SKM-1 (cell line): Measurements from ENCODE around the gene MOB3B.
A peak's percentile ranks its signal among the peaks of the same experiment; 100 is the strongest.
"Not testable (repeated sequence)": the region's sequence is repeated elsewhere in the genome, so short reads cannot be mapped to it uniquely, and the experiment has no call there.

Source experiments
- DNase-seq: peaks from one replicate; lab custom pipeline; 2025; ENCODE audit not compliant: unreplicated experiment; lab: John Stamatoyannopoulos, UW

MOB3B gene

DNA sequence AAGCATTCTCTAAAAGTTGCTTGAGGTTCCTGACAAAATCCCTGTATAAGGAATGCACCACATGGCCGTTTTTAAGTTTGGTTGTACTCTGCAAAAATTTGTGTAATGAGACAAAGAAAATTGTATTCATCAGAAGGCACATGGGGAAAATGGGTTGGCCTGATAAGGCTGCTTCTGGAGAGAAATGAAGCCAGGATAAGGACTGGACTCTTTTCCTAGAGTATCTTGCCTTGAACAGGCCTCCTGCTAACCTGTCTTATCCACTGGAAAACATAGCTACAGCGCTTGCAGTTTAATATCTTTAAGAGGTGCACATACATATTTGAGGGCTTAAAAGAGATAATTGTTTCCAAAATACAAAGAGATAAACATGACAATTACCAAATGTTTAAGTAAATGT lies 46.9 kb downstream of the MOB3B start:
- DNase-seq = no peak

DNA sequence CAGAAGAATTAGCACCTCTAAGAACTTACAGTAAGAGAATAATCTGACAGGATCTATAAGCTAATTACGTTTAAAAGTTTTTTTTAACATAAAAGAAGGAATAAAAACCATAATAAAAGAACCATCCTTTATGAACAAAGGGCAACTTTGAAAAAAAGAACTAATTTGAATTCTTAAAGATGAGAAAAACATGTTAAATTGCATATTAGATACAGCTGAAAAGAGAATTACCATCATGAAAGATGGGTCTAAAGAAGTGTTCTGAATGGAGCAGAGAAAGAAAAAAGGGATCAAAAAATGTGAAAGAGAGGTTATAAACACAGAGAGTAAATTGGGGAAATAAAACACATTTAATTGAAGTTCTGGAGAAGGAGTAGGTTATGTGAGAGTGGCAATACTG lies 51.3 kb downstream of the MOB3B start:
- no peak for DNase-seq

DNA sequence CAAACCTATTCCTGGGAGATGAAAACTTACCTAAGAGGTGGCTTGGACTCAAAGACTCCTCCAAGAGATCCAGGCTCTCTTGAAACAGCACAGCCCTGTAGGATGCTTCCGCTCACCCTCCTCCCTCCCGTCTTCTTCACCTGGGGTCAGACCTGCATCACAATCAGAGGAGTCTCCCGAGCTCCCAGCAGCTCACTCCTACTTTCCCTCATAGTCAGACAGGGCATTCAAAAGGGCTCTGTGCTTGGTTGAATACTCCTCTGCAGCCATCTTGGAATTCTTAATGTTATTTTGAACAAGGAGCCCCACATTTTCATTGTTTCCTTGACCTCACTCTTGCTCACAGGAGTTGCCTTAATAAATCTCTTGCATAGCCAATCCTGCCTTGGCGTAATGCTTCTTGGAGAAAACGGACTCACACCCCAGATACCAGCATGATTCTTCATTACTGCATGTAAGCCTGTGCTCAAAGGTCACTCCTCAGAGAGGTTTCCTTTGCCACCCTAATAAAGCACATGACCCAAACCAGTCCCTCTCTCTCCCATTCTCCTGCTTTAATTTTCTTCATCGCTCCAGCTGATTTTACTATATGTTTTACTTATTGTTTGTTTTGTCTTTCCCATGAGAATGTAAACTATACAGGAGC lies 52.6 kb downstream of the MOB3B start:
- DNase-seq = no peak

DNA sequence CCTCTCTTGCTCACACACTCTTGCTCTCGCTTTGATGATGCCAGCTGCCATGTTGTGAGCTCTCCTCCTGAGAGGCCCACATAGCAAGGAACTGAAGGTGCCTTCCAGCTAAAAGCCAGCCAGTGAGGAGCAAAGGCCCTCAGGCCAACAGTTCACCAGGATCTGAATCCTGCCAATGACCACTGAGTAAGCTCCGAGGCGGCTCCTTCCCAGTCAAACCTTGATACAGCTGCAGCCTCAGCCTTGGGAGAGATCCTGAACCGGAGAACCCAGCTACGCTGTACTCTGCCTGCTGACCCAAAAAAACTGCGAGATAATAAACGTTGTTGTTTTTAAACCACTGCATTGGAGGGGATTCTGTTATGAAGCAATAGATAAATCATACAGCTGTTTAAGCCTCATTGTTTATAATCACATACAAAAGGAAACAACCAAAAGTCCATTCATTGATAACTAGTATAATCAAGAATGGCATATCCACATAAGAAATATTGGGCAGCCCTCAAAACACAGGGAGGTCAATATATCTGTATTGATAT lies 54.5 kb downstream of the MOB3B start:
- DNase-seq = no peak

DNA sequence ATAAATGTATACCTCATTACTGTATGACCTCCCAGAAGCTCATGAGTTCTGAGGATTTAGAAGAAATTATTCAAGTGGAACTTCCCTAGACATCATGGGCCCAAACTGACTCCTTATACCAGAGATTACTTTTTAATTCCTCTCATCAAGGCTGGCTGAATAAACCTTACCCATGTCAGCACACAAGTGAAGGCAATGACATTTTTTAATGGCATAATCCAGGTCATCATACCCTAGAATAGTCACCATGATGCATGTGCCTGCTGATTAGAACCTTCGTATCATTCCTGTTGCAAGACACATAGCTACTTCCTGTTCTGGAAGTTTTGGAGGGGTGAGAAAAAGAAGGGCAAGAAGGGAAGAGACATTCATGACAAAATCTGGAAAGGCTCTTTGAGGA lies 55.3 kb downstream of the MOB3B start:
- no peak for DNase-seq

DNA sequence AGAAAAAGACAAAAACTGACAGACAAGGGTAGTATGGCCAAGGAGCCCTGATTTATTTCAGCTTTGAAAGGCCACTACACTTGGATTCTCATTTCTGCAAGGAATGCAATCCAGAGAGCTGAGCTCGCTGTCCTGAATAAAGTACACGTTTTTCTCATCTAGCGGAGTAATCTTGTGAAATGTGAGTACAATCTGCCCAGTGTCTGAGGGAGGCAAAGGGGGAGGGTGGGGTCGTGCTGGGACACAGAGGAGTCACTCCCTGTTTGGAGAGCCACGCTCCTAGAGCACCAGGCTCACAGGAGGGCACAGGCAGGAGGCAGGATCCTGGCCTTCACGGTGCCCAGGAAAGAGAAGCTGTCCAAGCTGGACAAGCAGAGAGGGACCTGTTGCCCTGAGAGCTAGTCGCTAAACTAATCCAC lies 56.5 kb downstream of the MOB3B start:
- DNase-seq = no peak

DNA sequence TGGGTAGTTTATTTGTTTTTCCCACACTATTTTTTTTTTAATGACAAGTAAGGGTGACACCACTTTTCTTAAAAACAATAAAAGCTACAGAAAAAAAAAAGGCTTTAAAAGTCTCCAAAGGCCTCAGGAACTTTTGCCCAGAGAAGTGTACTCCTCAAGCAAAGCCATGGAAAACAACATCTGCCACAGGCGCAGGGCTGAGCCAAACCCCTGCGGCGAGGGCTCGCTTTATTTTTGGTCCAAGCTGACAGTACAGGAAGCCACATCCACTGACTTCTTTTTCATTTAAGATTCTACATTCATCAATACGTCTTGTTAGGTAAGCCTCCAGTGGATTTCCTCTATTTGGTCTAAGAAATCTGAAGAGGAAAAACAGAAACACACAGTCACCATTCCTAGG lies 57.4 kb downstream of the MOB3B start:
- DNase-seq = no peak

DNA sequence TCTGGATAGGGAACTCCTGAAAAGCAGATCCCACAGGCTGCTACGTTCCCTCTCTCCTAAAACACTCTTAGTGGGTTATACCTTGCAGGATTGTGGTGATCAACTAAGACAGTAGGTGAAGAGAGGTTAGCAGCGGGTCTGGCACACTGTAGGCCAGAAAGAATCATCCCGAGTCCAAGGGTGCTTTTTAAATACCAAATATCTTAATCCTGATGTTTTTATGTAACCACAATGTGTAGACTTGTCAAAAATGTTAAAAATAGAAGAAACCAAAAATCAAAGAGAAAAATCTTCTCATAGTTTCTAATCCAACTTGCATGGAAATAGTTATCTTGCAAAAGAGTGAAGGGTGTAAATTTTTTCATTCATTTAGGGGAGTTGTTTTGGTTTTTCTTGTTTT lies 57.8 kb downstream of the MOB3B start:
- DNase-seq = no peak

DNA sequence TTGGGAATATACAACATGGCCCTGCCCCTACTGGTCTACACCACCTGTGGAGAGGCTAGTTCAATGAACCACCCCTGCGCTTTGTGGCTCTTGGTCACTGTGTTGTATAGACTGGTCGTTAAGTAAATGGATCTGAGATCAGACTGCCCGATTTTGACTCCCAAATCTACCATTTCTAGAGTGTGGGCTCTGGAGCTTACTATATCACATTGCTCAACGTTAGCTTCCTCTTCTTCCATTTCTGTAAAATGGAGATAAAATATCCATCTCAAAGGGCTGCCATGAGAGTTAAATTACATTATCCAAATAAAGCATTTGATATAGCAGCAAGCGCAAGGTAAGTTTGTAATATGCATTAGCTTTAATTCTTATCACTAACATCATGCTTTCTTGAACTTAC lies 58.2 kb downstream of the MOB3B start:
- DNase-seq = peak; percentile 2

DNA sequence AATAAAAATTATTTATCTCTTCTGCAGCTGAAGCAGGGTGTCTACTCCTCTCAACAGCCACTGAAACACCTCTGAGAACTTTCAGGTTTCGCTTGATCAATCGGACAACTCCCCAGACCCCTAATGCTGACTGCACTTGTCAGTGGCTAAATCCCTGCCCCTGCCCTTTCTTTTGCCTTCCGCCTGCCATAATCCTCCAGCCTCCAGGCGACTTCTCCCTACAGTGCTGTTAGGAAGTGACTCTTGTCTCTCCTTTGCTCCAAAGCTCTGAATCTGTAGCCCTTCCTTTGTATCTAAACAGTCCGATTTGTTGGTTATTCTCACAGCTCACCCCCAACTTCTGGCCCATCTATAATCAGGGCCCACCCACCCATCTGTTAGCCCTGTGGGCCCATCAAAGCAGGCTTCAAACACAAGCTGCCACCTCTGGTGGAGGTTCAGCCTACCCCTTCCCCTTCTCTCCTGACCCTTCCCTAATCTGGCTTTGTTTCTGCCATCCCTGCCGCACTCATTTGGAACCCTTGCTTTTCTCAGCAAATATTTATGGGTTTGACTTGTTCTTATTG lies 59.2 kb downstream of the MOB3B start:
- DNase-seq = no peak

DNA sequence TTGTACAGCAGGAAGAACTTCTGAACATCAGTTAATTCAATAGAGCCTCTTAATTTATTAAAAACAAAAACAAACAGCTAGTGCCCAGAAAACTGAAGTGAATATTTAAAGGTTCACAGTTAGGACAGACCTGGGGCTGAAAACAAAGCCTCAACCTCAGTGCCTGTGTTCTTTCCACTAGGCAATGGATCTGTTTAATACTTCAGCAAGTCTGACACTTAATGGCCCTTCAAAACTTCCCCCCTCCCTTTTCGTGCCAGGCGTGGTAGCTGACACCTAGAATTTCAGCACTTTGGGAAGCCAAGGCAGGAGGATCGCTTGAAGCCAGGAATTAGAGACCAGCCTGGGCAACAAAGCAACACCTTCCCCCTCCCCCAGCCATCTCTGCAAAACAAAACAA lies 60.1 kb downstream of the MOB3B start:
- no peak for DNase-seq

DNA sequence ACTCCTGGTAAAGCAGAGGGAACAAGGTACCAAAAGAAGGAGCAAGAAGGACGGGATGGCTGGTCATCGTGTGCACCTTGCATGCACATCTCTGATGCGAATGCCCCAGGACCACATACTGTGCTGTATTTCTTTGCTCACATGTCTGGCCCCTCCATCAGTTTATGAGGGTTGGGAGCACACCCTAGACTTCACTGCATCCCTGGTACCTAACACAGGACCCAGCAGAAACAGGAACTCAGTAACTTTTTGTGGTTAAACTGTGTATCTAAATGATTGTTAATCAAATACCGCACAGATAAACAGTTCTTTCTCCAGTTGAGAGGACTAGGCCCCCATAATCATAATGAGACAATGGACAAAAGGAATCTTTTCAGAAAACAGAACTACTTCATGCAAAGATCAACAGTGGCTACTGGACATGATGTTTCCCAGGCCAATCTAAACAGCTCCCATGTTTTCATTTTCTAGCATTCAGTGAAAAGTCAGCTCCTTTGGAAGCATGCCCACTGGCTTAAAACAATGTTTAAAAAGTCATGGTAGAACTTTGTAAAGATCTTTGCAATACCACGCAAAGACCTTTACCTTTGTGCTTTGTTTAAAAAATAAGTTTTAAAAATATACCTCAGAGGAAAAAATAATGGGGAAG lies 61.0 kb downstream of the MOB3B start:
- no peak for DNase-seq

DNA sequence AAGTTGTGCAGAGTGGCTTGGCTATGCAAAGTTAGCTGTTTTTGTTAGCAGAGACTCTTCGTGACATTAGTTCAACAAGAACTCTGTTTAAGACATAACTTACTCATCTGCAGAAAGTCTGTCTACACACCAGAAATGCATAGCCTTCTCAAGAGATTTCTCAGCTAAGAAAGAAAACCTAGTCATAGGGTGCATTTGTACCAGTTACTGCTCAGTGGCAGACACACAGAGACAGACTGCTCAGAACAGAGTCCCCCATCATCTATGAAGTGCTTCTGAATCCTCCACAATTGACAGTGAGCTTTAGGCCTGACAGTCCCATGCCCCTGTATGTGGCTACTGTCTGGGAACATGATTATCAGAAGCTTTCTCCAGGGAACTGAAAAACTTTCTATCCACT lies 61.6 kb downstream of the MOB3B start:
- DNase-seq = no peak

DNA sequence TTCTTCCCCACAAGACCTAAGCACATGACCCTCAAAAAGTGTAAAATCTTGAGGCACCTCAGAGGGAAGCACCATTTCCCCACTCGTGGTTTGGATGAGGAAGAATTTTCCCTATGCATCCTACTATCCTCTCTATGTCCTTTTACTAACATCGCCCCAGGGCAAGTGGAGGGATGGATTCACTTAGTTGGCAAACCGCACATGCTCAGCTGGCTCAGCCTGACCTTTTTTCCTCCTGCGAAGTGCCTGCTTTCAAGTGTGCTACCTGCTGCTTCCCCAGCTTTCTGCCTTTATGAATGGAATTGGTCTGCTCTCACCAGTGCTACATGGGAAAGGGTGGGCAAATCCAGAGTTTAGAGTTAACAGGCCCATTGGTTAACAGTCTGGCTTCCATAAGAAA lies 62.1 kb downstream of the MOB3B start:
- DNase-seq = no peak

DNA sequence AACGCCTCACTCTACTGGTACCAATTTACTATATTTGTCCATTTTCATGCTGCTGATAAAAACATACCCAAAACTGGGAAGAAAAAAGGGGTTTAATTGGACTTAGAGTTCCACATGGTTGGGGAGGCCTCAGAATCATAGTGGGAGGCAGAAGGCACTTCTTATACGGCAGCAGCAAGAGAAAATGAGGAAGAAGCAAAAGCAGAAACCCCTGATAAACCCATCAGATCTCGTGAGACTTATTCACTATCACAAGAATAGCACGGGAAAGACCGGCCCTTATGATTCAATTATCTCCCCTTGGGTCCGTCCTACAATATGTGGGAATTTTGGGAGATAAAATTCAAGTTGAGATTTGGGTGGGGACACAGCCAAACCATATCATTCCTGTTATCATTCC lies 63.1 kb downstream of the MOB3B start:
- DNase-seq = not testable (repeated sequence)

DNA sequence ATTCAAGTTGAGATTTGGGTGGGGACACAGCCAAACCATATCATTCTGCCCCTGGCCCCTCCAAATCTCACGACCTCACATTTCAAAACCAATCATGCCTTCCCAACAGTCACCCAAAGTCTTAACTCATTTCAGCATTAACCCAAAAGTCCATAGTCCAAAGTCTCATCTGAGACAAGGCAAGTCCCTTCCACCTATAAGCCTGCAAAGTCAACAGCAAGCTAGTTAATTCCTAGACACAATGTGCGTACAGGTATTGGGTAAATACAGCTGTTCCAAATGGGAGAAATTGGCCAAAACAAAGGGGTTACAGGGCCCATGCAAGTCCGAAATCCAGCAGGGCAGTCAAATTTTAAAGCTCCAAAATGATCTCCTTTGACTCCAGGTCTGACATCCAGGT lies 64.7 kb downstream of the MOB3B start:
- DNase-seq = not testable (repeated sequence)

DNA sequence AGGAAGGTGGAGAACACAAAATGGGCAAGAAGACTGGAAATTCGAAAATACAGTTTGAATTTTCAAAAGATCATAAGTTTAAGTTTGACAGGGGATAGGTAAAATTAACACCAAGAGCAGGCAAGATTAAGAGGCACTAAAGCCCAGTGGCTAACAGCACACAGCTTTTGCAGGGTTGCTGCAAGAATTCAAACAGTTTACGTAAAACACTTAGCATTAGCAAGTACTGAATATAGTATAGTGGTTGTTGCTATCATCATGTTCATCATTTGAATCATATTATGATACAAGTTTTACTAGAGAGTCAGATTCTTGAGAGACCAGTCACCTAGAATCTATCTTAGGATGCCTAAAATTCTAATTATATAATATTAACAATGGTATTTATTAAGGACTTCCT lies 66.8 kb downstream of the MOB3B start:
- DNase-seq = no peak

DNA sequence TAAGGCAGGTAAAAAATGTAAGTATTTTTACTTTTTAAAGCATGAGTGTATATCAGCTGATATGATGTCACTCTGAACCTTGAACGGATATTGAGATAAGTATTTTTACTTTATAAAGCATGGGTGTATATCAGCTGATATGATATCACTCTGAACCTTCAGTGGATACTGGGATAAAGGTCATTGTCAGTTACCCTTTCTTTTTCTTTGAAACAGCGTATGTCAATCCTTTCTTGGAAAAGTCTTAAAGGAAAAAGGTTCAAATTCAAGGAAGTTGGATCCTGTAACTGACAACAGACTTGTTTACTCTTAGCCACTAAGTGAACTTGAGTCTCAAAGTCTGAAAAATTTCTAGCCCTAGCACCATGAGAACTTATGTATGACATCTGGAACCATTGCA lies 67.2 kb downstream of the MOB3B start:
- no peak for DNase-seq

DNA sequence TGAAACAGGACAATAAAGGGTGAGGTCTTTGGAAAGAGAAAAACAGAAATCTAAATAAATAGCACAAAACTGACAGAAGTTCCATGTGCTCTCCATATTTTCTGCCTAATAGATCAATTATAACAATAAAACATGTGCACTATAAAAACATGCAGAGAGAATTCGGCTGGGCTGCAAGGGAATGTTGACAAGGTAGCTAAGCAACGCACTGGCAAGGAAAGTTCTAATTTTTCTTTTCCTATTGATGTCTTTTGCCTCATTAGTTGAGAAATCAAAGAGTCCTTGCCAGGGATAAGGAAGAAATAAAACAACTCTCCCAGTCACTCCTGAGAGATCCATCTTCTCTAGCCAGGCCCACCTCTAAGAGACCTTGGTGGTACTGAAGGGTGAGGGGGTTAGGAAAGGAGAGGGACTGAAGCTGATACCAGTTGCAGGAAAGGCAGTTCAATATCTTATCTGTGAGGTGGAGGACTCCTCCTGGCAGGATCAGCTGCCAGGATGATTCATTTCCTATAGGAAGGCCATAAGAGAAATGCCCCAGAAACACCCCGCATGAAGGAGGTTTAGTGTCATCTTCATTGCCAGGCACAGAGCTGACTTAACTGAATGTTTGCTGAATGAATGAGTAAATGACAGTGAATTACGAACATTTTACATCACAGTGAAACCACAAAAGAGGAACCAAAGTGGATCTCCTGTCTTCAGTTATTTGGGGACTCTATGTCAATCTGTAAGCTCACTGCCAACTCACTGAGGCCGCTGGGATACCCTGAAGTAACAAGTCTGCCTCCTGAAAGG lies 69.2 kb downstream of the MOB3B start:
- DNase-seq = peak; percentile 70

DNA sequence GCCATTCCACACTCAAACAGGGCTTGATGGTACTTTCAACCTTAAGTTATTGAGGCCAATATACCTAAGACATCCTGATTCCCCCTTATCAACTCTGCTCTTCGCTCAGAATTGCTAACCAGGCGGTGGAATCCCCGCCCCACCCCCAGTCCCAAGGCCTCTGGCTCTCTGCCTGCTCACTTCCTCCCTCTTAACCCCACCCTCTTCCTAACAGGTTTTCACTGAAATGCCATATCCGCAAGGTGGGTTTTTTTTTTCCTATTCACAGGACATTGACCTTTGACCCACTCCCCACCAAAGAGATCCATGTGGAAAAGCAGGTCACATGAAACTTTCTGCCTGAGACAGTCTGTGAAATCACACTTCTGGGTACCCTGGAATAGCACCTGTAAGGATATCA lies 72.2 kb downstream of the MOB3B start:
- no peak for DNase-seq

DNA sequence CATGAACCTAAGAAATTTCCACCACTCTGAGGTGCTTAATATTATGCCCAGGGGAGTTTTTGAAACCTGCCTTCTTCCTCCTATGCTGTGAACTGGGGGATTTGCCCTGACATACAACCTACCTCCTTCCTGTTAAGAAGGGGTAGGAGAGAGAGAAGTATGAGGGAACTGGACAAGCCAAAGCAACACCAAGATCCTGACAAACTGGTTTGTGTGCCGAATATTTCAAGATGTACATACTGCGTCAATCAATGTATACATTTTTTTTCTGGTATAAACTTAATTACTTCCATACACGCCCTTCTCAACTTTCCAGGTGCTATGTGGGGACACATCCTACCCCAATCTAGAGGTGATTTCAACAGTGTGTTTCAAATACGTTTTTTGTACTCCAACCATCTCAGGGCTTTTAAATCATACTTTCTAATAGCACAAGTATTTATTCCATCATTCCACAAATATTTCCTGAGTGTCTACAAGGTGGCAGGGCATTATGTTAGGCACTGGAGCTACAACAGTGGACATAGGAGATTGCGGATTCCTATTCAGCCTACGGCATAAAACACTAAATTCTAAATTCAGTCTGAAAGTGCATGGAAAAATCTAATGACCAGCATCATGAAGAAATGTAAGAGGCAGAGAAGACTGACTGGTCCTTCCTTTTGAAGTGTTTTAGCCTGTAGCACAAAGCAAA lies 75.6 kb downstream of the MOB3B start:
- no peak for DNase-seq
